NCI-H510A treated with DMSO at 0.1 percent for 48 hours (cell line): Measurements from ENCODE around the gene SIGLEC12.
"Not testable (repeated sequence)": the region's sequence is repeated elsewhere in the genome, so short reads cannot be mapped to it uniquely, and the experiment has no call there.

Source experiments
- DNase-seq: peaks from one replicate; lab custom pipeline; 2025; lab: John Stamatoyannopoulos, UW

The SIGLEC12 gene

DNA sequence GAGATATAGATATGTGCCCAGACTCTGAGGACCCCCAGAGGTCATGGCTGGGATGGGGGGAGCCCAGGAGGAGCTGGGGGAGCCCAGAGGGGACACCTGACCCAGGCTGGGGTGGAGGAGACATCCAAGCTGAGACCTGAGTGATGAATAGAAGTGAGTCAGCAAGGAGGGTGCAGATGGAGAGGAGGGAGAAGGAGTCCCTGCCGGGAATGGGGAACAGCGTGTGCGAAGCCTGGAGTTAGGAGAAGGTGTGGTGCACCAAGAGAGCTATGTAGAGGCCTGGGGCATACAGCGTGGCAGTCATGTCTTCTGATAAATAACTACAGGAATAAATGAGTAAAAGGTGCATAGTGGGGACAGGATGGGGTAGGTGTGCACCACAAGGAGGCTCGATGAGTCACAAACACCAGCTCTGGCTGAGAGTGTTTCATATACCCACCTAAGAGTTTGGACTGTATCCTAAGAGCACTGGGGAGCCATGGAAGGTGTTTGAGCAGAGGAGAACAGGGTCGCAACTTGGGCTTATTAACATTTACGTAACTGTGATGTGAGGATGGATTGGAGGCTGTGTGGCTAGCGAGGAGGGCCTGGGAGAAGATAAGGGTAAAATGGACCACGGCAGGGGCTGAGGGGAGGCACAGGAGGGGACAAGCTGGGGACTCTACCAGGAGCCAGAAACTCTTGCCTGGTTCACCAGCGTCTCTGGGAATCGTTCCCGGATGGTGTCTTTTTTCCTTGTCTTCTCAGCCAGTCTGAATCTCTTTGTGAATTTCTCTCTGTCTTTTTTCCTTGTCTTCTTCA, 21.9 kb downstream of the SIGLEC12 start:
- DNase-seq: no peak

DNA sequence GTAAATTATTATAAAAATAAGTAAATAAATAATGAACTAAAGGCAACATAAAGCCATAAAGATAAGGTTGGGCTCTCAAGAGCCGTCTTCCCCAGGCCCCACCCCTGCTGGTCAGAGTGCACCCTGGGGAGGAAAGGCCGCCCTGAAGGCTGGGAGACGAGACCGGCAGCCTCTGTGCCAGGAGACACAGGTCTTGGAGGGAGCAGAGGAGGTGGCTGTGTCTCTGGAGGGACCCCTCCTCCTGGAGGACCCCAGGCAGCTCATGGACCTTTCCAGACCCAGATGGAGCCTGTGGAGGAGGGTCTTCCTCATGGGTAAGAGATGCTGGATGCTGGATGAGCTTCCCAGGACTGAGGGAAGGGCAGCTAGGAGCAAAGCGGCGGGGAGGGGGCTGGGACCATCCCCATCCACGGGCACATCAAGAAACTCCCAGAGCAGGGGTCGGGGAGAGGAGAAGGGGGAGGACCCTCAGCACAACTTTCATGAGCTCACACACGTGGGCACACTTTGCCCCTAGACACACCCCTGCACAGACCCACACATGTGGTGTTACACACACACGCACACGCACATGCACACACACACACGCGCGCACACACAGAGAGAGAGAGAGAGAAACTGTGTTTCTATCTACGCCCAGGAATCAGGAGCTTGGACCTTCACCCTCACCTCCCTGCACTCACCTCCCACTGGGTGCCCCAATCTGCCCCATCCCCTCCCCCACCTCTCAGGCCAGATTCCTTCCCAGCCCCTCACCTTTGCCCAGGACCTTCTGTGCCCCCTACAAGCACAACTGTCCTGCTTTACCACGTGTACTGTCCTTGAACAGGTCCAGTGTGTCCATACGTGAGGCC, 23.0 kb downstream of the SIGLEC12 start, which contains the start of gene CEACAM18:
TSS of gene CEACAM18 (plus strand) at position 159 of the 854 bp plus-strand sequence.
- DNase-seq: no peak

GRCh38 chr19:51477344-51477743, 24.3 kb downstream of the SIGLEC12 start:
- no peak for DNase-seq

DNA sequence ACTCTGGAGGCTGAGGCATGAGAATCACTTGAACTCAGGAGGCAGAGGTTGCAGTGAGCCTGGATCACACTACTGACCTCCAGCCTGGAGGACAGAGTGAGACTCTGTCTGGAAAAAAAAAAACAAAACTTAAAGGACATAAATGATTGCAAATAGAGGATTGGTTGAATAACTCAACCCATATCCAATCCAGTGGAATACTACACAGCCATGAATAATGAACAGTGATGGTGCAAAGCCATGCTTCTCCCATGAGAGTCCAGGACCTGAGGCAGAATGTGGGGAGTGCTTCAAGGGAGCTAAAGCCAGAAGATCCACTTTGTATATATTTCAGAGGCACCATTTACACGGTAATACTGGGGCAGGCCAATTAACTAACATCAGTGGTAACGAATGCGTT, 25.4 kb downstream of the SIGLEC12 start:
- no peak for DNase-seq

DNA sequence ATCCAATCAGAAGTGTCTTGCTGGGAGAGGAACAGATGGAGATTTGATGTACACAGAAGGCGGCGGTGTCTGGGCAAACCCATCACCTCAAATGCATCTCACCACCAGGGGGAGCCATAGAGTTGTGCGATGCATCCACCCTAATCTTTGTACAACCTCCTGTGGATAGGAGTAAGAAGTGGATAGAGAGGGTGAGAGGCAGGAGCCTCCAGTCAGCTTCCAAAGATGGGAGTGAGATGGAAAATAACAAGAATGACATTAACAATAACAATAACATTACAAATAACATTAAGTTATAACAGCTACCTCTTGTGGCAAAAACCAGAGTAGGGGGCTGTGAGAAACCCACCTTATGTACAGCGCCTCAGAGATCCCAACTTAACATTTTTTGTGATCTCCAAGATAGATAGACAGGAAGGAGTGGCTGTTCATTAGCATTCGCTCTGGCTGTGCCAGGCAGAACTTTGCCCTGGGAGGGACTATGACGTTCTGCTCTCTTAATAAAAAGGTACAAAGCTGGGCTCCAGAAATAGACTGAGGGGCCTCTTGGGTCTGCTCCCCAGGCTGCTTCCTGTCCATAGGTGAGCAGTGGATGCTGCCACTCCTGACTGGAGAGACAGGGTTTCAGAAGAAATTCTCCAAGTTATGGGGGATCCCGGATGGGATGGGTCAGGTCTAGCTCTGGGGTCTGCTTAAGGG, 28.4 kb downstream of the SIGLEC12 start:
- DNase-seq: peak; percentile 1

GRCh38 chr19:51472607-51473006, 29.0 kb downstream of the SIGLEC12 start:
- DNase-seq: no peak

DNA sequence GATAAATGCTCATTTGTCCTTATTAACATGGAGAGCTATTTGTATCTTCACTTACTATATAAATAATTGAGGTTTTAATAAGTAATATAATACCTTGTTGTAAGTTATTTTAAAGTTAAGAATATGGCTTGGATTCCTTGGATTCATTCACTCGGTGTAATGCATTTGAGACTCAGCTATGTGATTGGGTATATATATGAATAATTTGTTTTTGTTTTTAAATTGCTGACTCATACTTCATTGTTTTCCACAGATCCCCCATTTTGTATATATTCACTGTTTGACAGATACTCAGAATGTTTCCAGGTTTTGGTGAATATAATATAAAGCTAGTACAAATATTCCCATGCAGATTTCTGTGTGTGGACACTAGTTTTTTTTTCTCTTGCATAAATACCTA, 30.1 kb downstream of the SIGLEC12 start:
- no peak for DNase-seq

DNA sequence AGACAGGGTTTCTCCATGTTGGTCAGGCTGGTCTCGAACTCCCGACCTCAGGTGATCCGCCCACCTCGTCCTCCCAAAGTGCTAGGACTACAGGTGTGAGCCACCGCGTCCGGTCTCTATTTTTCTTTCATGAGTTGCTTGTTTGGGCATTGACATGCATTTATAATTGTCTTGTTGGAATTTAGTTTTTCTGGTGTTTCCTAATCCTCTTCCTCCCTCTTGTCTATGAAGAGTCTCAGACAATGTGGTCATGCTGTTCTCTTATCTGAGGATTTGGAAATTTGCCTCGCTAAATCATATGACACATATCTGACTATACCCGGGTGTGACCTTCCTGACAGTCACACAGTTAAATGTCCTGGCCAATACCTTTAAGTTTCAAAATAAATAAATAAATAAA, 30.6 kb downstream of the SIGLEC12 start:
- DNase-seq: no peak

- no peak for DNase-seq
Observed at GRCh38 chr19:51469629-51470028, 32.0 kb downstream of the SIGLEC12 start.

DNA sequence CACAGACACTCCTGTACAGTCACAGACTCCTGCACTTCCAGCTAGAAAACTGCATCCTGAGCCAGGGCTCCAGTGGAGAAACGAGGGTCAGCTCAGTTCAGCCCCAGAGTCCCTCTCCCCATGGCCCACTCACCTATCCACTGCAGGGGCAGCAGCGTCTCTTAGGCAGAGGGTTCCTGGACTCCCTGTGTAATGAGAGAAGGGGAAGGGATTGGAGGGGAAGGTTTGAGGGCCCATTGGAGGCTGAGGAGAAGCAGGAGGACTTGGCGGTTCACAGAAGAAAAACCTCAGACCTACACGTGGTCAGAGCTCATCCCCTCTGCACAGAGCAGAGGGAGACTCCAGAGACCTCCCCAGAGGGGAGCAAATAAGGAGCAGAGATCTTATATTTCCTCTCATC, 32.4 kb downstream of the SIGLEC12 start:
- DNase-seq: no peak

DNA sequence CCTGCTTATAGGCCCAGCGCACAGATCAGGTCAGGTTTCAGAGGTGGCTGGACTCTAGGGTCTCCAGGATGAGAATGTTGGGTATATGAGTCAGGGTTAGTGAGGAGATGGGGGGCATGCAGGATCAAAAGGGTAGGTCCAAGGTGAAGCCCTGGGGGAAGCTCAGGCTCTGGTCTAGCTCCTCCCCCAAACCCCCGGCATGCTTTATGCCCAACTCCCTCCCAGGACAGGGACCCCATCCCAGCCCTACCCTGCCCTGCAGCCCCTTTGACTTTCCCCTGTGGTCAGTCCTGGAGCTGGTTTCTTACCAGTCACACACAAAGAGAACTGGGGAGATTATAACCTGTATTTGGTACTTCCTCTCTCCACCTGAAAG, 33.1 kb downstream of the SIGLEC12 start:
- no peak for DNase-seq

- no peak for DNase-seq
Observed at GRCh38 chr19:51467864-51468544, 33.6 kb downstream of the SIGLEC12 start.

GRCh38 chr19:51466723-51467122, 34.9 kb downstream of the SIGLEC12 start:
- DNase-seq: no peak

GRCh38 chr19:51463976-51464581, 37.5 kb downstream of the SIGLEC12 start:
- DNase-seq: not testable (repeated sequence)

- DNase-seq: no peak
Observed at GRCh38 chr19:51462681-51463080, 38.9 kb downstream of the SIGLEC12 start.

DNA sequence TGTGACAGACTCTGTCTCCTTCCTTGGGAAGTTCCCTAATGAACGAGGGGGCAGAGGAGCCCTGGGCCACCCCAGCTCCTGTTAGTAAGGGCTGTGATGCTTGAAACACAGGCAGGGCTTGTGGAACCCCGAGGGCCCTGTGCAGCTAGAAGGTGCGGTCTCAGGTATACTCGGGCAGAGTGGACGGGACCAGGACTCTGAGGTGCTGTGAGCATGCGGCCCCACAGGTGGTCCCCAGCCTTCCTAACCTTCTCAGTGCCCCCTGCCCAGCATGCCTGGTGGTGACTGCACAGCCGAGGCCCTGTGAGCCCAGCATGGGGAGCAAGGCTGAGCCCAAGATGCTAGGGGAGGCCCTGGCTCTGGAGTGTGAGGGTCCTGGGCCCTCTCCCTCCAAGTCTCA, 39.3 kb downstream of the SIGLEC12 start:
- no peak for DNase-seq

DNA sequence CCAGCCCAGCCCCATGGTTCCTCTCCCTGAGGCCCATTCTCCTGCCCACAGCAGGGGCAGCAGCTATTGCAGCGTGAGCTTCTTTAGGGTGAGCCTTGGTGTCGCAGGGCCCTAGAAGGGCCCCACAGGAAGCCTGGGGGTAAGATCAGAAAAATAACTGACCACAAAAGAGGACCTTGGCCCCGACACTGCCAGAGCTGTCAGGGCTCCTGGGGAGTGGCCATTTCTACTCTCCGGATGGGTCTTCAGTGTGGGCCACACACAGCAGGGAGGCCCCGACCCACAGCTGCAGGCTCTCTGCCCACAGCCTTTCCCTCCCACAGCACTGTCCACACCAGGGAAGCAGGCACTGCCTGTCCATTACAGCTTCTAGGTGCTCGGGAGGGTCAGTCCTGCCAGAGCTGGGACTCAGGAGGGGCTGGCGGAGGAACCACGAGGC, 39.9 kb downstream of the SIGLEC12 start:
- DNase-seq: no peak

GRCh38 chr19:51460164-51460992, 41.2 kb downstream of the SIGLEC12 start:
- no peak for DNase-seq

DNA sequence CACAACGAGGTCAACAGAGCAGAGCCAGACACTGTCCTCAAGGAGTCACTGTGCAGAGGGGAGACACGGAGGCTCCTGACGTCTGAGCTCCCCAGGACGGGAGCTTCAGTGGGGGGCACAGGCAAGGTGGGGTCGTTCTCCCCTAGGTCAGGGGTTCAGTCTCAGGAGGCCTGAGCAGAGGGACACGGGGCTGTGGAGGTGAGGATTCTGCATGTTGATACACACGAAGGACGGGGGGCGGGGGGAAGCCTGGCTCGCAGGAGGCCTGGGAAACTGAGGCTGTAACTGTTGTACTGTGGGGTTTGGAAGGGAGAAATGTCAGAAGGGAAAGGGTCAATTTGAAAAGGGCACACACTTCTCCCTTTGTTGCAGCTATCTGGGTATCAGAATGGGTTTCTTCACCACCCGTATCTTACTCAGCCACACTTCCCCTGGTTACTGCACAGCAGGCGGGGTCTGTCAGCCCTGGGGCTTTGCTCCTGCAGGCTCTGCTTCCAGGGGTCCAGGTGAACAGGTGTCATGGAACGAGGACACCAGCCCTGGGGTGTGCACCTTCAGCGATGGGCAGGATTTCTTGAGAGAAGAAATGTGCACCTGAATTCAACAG, 42.6 kb downstream of the SIGLEC12 start:
- no peak for DNase-seq

- DNase-seq: no peak
Observed at GRCh38 chr19:51458051-51458645, 43.5 kb downstream of the SIGLEC12 start, which contains the start of gene SIGLEC8. SIGLEC8 (minus strand) TSS chr19:51458454; CDS start chr19:51458387, 67 bp downstream.
